ENCODE data around the gene MIAT. TPM values are rescaled to one million over a fixed set of nuclear protein-coding genes. Genes with fewer than 3 reads are reported as not detected.
"Not testable (repeated sequence)": the region's sequence is repeated elsewhere in the genome, so short reads cannot be mapped to it uniquely, and the experiment has no call there.

The MIAT gene
- total RNA-seq, 1 donor from 2014 or later, result 11.9 TPM

GRCh38 chr22:26697151-26697550 is 39.8 kb downstream of the MIAT start:
- H3K27ac Mint-ChIP-seq, result no peak overlapping the region
- intact Hi-C loops (cut with micrococcal nuclease), result no loop called here
- H3K4me1 Mint-ChIP-seq (ENCODE audit: low read depth), result no peaks in the 10 kb centered on the region
- no peaks in the 10 kb centered on the region for H3K27me3 Mint-ChIP-seq (ENCODE audit: low read depth)
- H3K4me3 Mint-ChIP-seq (ENCODE audit: low read depth), result no peak overlapping the region
- H3K9me3 Mint-ChIP-seq, result peaks cover 23% of the 10 kb centered on the region
- H3K36me3 Mint-ChIP-seq (ENCODE audit: low read depth), result peaks cover 69% of the 10 kb centered on the region
- no peak for DNase-seq (ENCODE audit: low spot score)

DNA sequence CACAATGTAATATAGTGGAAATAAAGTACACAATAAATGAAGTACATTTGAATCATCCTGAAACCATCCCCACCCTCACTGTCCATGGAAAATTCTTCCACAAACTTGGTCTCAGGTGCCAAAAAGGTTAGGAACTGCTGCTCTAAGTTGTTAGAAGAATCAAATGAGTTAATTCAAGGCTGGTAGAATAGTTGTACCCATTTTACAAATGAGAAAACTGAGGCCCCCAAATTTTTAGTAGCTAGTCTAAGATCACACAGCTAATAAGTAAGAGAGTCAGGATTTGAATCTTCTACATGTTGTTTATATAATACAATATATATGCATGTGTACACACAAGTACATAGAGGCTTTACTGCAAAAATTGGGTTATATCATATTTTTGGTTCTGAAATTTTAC is 43.1 kb downstream of the MIAT start:
- DNase-seq (ENCODE audit: low spot score), result no peak
- Mint-ChIP-seq H3K27me3 (ENCODE audit: low read depth) (no peaks in the 10 kb centered on the region), H3K27ac (no peak overlapping the region), H3K36me3 (ENCODE audit: low read depth) (peaks cover 49% of the 10 kb centered on the region), H3K9me3 (peaks cover 23% of the 10 kb centered on the region), H3K4me3 (ENCODE audit: low read depth) (no peak overlapping the region), H3K4me1 (ENCODE audit: low read depth) (peaks cover under 1% of the 10 kb centered on the region)
- intact Hi-C loops (cut with micrococcal nuclease), result no loop called here

GRCh38 chr22:26700886-26701285 is 43.5 kb downstream of the MIAT start:
- intact Hi-C loops (cut with micrococcal nuclease), result no loop called here
- peaks cover 23% of the 10 kb centered on the region for H3K9me3 Mint-ChIP-seq
- no peak for DNase-seq (ENCODE audit: low spot score)
- H3K4me3 Mint-ChIP-seq (ENCODE audit: low read depth), result no peak overlapping the region
- peaks cover 2% of the 10 kb centered on the region for H3K4me1 Mint-ChIP-seq (ENCODE audit: low read depth)
- no peaks in the 10 kb centered on the region for H3K27me3 Mint-ChIP-seq (ENCODE audit: low read depth)
- H3K36me3 Mint-ChIP-seq (ENCODE audit: low read depth), result peaks cover 45% of the 10 kb centered on the region
- H3K27ac Mint-ChIP-seq, result no peak overlapping the region

DNA sequence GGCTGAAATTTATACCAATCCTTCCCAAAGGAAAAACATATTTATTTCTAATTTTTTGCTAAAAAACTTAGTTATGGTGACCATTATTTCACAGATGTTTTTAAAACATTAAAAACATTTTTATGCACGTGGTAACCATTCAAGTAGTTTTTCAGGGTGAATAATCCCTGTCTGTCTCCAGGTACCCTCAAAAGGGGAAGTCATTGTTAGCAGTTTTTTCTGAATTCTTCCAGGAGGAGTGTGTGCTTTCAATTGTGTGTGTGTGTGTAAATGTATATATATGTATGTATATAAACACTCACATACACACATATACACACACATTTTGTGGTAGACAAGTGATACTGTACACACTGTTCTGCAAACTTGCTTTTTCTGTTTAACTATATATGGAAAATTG is 43.9 kb downstream of the MIAT start:
- no peak for DNase-seq (ENCODE audit: low spot score)
- Mint-ChIP-seq H3K9me3 (peaks cover 23% of the 10 kb centered on the region), H3K27me3 (ENCODE audit: low read depth) (no peaks in the 10 kb centered on the region), H3K27ac (no peak overlapping the region), H3K4me1 (ENCODE audit: low read depth) (peaks cover 2% of the 10 kb centered on the region), H3K4me3 (ENCODE audit: low read depth) (no peak overlapping the region), H3K36me3 (ENCODE audit: low read depth) (peaks cover 43% of the 10 kb centered on the region)
- intact Hi-C loops (cut with micrococcal nuclease), result no loop called here

- no peak overlapping the region for H3K27ac Mint-ChIP-seq
- no peak overlapping the region for H3K4me3 Mint-ChIP-seq (ENCODE audit: low read depth)
- H3K9me3 Mint-ChIP-seq, result peaks cover 31% of the 10 kb centered on the region
- peaks cover 2% of the 10 kb centered on the region for H3K4me1 Mint-ChIP-seq (ENCODE audit: low read depth)
- intact Hi-C loops (cut with micrococcal nuclease), result no loop called here
- DNase-seq (ENCODE audit: low spot score), result no peak
- H3K27me3 Mint-ChIP-seq (ENCODE audit: low read depth), result no peaks in the 10 kb centered on the region
- peaks cover 41% of the 10 kb centered on the region for H3K36me3 Mint-ChIP-seq (ENCODE audit: low read depth)
Measured at GRCh38 chr22:26702906-26703830, 45.8 kb downstream of the MIAT start.

GRCh38 chr22:26705379-26705778 is 48.0 kb downstream of the MIAT start:
- H3K4me1 Mint-ChIP-seq (ENCODE audit: low read depth); DNase-seq (ENCODE audit: low spot score); H3K27ac Mint-ChIP-seq; H3K27me3 Mint-ChIP-seq (ENCODE audit: low read depth); intact Hi-C loops (cut with micrococcal nuclease); H3K4me3 Mint-ChIP-seq (ENCODE audit: low read depth): not testable (repeated sequence)
- H3K36me3 Mint-ChIP-seq (ENCODE audit: low read depth), result peaks cover 26% of the 10 kb centered on the region
- H3K9me3 Mint-ChIP-seq, result peaks cover 11% of the 10 kb centered on the region

DNA sequence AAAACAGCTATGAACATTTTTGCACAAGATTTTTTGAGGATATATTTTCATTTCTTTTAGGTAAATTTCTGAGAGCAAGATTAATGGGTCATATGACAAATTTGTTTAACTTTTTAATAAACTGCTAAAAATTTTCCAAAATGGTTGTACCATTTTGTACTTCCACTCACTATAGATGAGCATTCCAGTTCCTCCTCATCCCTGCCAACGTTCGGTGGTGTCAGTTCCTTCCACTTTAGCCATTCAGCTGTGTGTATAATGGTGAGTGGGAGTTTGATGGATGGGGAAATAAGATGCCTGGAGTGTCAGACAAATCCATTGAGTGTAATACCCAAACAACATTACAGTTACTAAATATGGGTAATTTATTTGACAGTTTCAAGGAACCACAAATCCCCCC is 49.7 kb downstream of the MIAT start:
- Mint-ChIP-seq H3K4me1 (ENCODE audit: low read depth) (peaks cover 7% of the 10 kb centered on the region), H3K27me3 (ENCODE audit: low read depth) (no peaks in the 10 kb centered on the region), H3K9me3 (peaks cover 9% of the 10 kb centered on the region), H3K36me3 (ENCODE audit: low read depth) (peaks cover 25% of the 10 kb centered on the region), H3K4me3 (ENCODE audit: low read depth) (no peak overlapping the region), H3K27ac (no peak overlapping the region)
- DNase-seq (ENCODE audit: low spot score), result no peak
- intact Hi-C loops (cut with micrococcal nuclease), result no loop called here

GRCh38 chr22:26707581-26707980 is 50.2 kb downstream of the MIAT start:
- H3K4me1 Mint-ChIP-seq (ENCODE audit: low read depth), result peaks cover 7% of the 10 kb centered on the region
- H3K27ac Mint-ChIP-seq, result no peak overlapping the region
- H3K36me3 Mint-ChIP-seq (ENCODE audit: low read depth), result peaks cover 22% of the 10 kb centered on the region
- peaks cover 9% of the 10 kb centered on the region for H3K9me3 Mint-ChIP-seq
- H3K4me3 Mint-ChIP-seq (ENCODE audit: low read depth), result no peak overlapping the region
- no peaks in the 10 kb centered on the region for H3K27me3 Mint-ChIP-seq (ENCODE audit: low read depth)
- intact Hi-C loops (cut with micrococcal nuclease), result no loop called here
- no peak for DNase-seq (ENCODE audit: low spot score)

- Mint-ChIP-seq H3K4me1 (ENCODE audit: low read depth) (peaks cover 7% of the 10 kb centered on the region), H3K27ac (no peak overlapping the region), H3K4me3 (ENCODE audit: low read depth) (no peak overlapping the region)
Measured at GRCh38 chr22:26708256-26709009, 51.0 kb downstream of the MIAT start.

DNA sequence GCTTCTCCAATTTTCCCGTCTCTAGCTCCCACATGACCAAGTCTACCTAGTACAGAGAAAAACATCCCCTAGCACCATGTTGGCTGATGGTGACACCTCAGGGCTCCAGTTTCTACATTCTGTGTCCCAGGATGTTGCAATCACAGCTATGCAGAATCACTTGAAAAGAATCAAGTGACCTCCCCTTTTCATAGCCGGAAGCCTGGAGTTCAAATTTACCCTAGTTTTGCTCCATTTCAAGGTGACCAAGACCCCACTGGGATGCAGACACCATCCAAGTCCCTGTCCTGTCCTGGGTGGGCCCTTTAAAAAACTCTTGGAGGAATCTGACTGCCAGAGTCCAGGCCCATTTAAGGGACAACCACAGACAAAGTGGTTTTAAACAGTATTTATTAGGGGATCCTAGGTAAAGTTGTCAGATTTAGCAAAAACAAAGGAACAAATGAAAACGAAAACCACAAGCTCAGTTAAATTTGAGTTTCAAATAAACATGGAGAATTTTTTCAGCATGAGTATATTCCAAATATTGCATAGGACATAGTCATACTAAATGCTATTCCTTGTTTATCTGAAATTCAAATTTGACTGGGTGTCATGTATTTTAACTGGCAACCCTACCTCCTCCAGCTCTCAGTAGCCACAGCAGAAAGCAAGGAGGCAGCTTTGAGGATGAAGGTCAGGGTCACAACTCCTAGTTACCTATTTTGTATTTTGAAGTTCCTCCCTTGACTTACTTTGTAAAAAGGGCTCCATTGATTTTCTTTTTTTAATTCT is 52.4 kb downstream of the MIAT start:
- H3K9me3 Mint-ChIP-seq, result peaks cover 9% of the 10 kb centered on the region
- peaks cover 7% of the 10 kb centered on the region for H3K4me1 Mint-ChIP-seq (ENCODE audit: low read depth)

More at GRCh38 chr22:26708256-26709009, 51.0 kb downstream of the MIAT start:
- DNase-seq (ENCODE audit: low spot score), result no peak
- Mint-ChIP-seq H3K27me3 (ENCODE audit: low read depth) (no peaks in the 10 kb centered on the region), H3K9me3 (peaks cover 9% of the 10 kb centered on the region), H3K36me3 (ENCODE audit: low read depth) (peaks cover 22% of the 10 kb centered on the region)
- intact Hi-C loops (cut with micrococcal nuclease), result no loop called here

GRCh38 chr22:26711205-26711963 is 54.0 kb downstream of the MIAT start:
- H3K9me3 Mint-ChIP-seq, result peaks cover 9% of the 10 kb centered on the region
- H3K4me1 Mint-ChIP-seq (ENCODE audit: low read depth), result peaks cover 5% of the 10 kb centered on the region
- peaks cover 22% of the 10 kb centered on the region for H3K36me3 Mint-ChIP-seq (ENCODE audit: low read depth)
- no peak overlapping the region for H3K27ac Mint-ChIP-seq
- DNase-seq (ENCODE audit: low spot score), result no peak
- H3K4me3 Mint-ChIP-seq (ENCODE audit: low read depth), result no peak overlapping the region
- H3K27me3 Mint-ChIP-seq (ENCODE audit: low read depth), result no peaks in the 10 kb centered on the region
- intact Hi-C loops (cut with micrococcal nuclease), result no loop called here

More for the DNA sequence above, 52.4 kb downstream of the MIAT start:
- Mint-ChIP-seq H3K27me3 (ENCODE audit: low read depth) (no peaks in the 10 kb centered on the region), H3K4me3 (ENCODE audit: low read depth) (no peak overlapping the region), H3K36me3 (ENCODE audit: low read depth) (peaks cover 22% of the 10 kb centered on the region), H3K27ac (no peak overlapping the region)
- intact Hi-C loops (cut with micrococcal nuclease), result no loop called here
- DNase-seq (ENCODE audit: low spot score), result no peak

DNA sequence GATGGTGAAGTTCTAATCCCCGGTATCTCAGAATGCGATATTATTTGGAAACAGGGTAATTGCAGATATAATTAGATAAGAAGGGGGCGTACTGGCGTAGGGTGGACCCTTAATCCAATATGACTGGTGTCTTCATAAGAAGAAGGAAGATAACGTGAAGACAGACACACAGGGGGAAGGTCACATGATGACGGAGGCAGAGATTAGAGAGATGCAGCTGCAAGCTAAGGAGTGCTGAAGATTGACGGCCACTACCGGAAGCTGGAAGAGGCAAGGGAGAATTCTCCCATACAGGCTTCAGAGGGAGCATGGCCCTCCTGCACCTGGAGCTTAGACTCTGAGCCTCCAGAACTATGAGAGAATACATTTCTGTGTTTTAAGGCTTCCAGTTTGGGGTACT is 54.8 kb downstream of the MIAT start:
- Mint-ChIP-seq H3K36me3 (ENCODE audit: low read depth) (peaks cover 18% of the 10 kb centered on the region), H3K4me1 (ENCODE audit: low read depth) (peaks cover 5% of the 10 kb centered on the region), H3K9me3 (peaks cover 7% of the 10 kb centered on the region), H3K27me3 (ENCODE audit: low read depth) (no peaks in the 10 kb centered on the region), H3K27ac (no peak overlapping the region), H3K4me3 (ENCODE audit: low read depth) (no peak overlapping the region)
- intact Hi-C loops (cut with micrococcal nuclease), result no loop called here
- DNase-seq (ENCODE audit: low spot score), result no peak
